Right atrium auricular region (tissue), 2 donors: Measurements from ENCODE around the gene FAM81A. TPM values are rescaled to one million over a fixed set of nuclear protein-coding genes. Genes with fewer than 3 reads are reported as not detected.
"Not testable (repeated sequence)": the region's sequence is repeated elsewhere in the genome, so short reads cannot be mapped to it uniquely, and the experiment has no call there.

ENCODE experiments used
- DNase-seq: peaks from one replicate; pipeline ENCODE4 v3.0.0-alpha.2; 2019; ENCODE audit warnings: low spot score
- H3K27ac ChIP-seq, 2 donors: fragments of 200-600 bp; sonication (generic); 1 replicate in 1 of 2; 2 replicates in 1 of 2; pipeline ENCODE4 v1.5.1; 2016 to 2019
- H3K27me3 ChIP-seq, 2 donors: fragments of 200-600 bp; sonication (generic); one replicate each; pipeline versions ENCODE4 v1.5.1 to v1.6.0; 2017 to 2019
- H3K36me3 ChIP-seq: fragments of 200-600 bp; sonication (generic); one replicate; pipeline ENCODE4 v1.5.1; 2016
- H3K4me1 ChIP-seq, 2 donors: fragments of 200-600 bp; sonication (generic); one replicate each; pipeline versions ENCODE4 v1.5.1 to v1.6.0; 2017 to 2019
- H3K4me3 ChIP-seq, 2 donors: fragments of 200-600 bp; sonication (generic); 1 replicate in 1 of 2; 2 replicates in 1 of 2; pipeline ENCODE4 v1.5.1; 2017 to 2019; ENCODE audit warnings: mild to moderate bottlenecking in 1 of 2, moderate library complexity in 1 of 2
- H3K9me3 ChIP-seq, 2 donors: fragments of 200-600 bp; sonication (generic); one replicate each; pipeline ENCODE4 v1.5.1; 2019
- total RNA-seq, 2 donors: library from RNA; depleted of rRNA; stranded (reverse); fragments of >200 nt; gene quantifications; one replicate each; pipeline ENCODE4 v1.1.0, GENCODE V29; 2016
- TF ChIP-seq, protein P1 (sequence below), 2 donors: fragments of 200-600 bp; sonication (generic); IDR thresholded peaks; one replicate each; pipeline ENCODE4 v1.5.1; 2019; ENCODE audit warnings: antibody characterized with exemption in 2 of 2

The FAM81A gene
- total RNA-seq, 2 donors from 2014 or later: 0.98 to 2.0 TPM

GRCh38 chr15:59413577-59413976 lies 24.4 kb upstream of the FAM81A start:
- Histone ChIP-seq H3K9me3 (no peaks in the 10 kb centered on the region), H3K36me3 (no peaks in the 10 kb centered on the region), H3K27ac (no peak overlapping the region), H3K27me3 (no peaks in the 10 kb centered on the region), H3K4me3 (no peak overlapping the region), H3K4me1 (no peaks in the 10 kb centered on the region)
- no peak for DNase-seq
- TF ChIP-seq, protein P1, sequence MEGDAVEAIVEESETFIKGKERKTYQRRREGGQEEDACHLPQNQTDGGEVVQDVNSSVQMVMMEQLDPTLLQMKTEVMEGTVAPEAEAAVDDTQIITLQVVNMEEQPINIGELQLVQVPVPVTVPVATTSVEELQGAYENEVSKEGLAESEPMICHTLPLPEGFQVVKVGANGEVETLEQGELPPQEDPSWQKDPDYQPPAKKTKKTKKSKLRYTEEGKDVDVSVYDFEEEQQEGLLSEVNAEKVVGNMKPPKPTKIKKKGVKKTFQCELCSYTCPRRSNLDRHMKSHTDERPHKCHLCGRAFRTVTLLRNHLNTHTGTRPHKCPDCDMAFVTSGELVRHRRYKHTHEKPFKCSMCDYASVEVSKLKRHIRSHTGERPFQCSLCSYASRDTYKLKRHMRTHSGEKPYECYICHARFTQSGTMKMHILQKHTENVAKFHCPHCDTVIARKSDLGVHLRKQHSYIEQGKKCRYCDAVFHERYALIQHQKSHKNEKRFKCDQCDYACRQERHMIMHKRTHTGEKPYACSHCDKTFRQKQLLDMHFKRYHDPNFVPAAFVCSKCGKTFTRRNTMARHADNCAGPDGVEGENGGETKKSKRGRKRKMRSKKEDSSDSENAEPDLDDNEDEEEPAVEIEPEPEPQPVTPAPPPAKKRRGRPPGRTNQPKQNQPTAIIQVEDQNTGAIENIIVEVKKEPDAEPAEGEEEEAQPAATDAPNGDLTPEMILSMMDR (IDR thresholded peaks at IDR 0.05): no peak

DNA sequence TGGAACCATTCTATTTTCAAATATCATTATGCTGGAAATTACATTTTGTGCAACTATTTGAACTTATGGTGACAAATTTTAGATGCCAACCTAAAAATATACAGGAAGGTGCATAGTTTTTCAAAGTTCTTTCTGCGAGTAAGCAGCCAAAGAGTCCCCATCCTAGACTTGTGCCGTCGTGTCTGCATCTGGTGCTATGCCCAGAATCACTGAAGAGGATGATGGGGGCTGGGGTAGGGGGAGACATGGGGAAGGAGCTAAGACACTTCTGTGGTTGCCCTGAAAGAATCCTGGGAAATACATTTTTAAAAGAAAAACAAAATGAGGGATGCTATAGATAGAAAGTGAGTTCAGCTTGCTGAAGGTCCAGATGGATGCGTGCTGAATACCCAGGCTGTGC lies 21.2 kb upstream of the FAM81A start:
- TF ChIP-seq, protein P1 (IDR thresholded peaks at IDR 0.05): no peak
- Histone ChIP-seq H3K4me3 (no peak overlapping the region), H3K36me3 (no peaks in the 10 kb centered on the region), H3K9me3 (no peaks in the 10 kb centered on the region), H3K27ac (no peak overlapping the region), H3K4me1 (no peaks in the 10 kb centered on the region), H3K27me3 (no peaks in the 10 kb centered on the region)
- no peak for DNase-seq

DNA sequence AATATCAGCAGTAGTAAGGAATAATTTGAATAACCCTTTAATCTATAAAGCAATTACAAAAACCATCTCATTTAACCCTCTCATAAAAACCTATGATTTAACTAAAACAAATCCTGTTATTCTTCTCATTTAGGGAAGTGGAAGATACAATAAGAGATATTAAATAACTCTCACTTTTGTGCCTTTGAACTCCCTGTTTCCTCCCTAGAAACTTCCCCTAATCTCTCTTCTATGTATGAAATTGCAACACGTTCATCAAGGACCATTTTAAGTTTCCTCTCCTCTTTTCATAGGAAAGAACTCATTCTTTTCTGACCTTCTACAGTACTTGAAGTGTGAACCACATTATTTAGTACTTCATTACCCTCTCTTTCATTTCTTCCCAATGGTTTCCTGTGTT lies 18.8 kb upstream of the FAM81A start:
- Histone ChIP-seq H3K4me3 (no peak overlapping the region), H3K27ac (no peak overlapping the region), H3K36me3 (no peaks in the 10 kb centered on the region), H3K9me3 (no peaks in the 10 kb centered on the region), H3K4me1 (no peaks in the 10 kb centered on the region), H3K27me3 (no peaks in the 10 kb centered on the region)
- DNase-seq: no peak
- TF ChIP-seq, protein P1 (IDR thresholded peaks at IDR 0.05): no peak

DNA sequence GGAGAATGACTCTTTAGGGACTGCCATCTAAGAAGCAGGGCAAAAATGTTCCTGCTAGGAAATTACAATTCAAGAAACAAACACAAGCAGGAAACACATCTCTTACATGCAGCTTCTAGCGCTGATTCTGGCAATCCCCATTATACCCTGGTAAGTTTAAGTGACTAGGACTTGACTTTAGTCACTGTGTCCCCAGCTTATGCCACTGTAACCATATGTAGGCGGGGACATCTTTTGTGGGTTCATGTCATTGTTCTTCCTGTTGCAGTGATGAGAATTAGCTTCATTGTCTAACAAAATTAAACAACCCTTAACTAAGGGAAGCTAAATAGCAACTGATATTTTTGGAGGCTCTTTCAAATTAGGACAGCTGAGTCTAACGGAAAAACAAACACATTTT lies 17.9 kb upstream of the FAM81A start:
- H3K36me3 ChIP-seq: no peaks in the 10 kb centered on the region
- TF ChIP-seq, protein P1 (IDR thresholded peaks at IDR 0.05): no peak
- H3K27ac ChIP-seq: no peak overlapping the region
- H3K9me3 ChIP-seq: no peaks in the 10 kb centered on the region
- H3K27me3 ChIP-seq: no peaks in the 10 kb centered on the region
- H3K4me3 ChIP-seq: no peak overlapping the region
- H3K4me1 ChIP-seq: no peaks in the 10 kb centered on the region
- DNase-seq: no peak

DNA sequence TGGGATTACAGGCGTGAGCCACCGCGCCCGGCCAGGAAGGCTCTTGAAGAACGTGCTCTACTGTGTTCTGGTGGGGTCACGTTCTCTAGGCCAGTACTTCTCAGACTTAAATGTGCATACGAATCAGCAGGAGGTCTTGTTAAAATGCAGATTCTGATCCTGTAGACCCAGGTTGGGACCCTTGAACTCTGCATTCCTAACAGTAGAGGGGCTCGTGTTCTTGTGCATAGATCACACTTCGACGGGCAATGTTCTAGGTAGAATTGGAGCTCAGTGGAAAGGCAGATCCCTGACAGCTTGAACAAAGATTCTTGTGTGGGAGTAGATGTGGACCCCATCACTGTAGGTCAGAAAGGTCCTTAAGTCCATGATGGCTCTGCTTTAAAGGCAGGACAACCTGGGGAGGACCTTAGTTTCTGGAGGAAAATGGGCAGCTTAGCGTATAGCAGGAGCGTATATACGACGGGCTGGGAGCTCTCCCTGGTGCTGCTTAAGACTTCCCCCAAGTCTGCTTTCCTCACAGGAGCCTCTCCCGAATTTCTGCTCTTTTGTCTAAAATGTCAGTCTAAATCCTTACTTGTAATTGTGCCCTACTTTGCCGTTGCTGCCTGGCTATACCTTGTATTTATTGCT lies 16.9 kb upstream of the FAM81A start:
- Histone ChIP-seq H3K4me1 (no peaks in the 10 kb centered on the region), H3K36me3 (no peaks in the 10 kb centered on the region), H3K4me3 (no peak overlapping the region), H3K27ac (no peak overlapping the region), H3K27me3 (no peaks in the 10 kb centered on the region), H3K9me3 (no peaks in the 10 kb centered on the region)
- TF ChIP-seq, protein P1 (IDR thresholded peaks at IDR 0.05): no peak
- no peak for DNase-seq

GRCh38 chr15:59424616-59425015 lies 13.4 kb upstream of the FAM81A start:
- no peak for DNase-seq
- Histone ChIP-seq H3K27ac (no peak overlapping the region), H3K27me3 (no peaks in the 10 kb centered on the region), H3K36me3 (no peaks in the 10 kb centered on the region), H3K4me1 (no peaks in the 10 kb centered on the region), H3K9me3 (peaks cover 0 to 9% of the 10 kb centered on the region in 2 donors), H3K4me3 (no peak overlapping the region)
- TF ChIP-seq, protein P1 (IDR thresholded peaks at IDR 0.05): no peak

DNA sequence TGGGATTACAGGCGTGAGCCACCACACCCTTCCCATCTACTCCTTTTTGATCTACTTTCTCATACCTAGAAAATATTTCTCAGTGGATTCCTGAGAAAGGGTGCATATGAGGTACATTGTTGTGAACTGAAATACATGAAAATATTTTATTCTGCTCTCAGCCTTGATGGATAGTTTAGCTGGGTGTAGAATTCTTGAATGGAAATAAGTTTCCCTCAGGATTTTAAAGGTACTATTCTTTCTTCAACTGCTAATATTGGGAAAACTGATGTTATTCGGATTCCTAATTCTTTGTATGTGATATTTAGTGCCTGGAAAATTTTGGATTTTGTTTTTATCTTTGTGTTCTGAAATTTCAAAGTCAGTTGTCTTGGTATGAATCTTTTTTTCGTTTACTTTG lies 9.1 kb upstream of the FAM81A start:
- not testable (repeated sequence) for H3K27me3 ChIP-seq, H3K36me3 ChIP-seq, H3K9me3 ChIP-seq, H3K4me1 ChIP-seq, H3K27ac ChIP-seq, H3K4me3 ChIP-seq, DNase-seq
